Measurements from ENCODE around the gene NLRP7. TPM values are rescaled to one million over a fixed set of nuclear protein-coding genes. Genes with fewer than 3 reads are reported as not detected.
"Not testable (repeated sequence)": the region's sequence is repeated elsewhere in the genome, so short reads cannot be mapped to it uniquely, and the experiment has no call there.

The NLRP7 gene
- total and polyA plus RNA-seq, 2 of the 4 experiments (the other 2 are of a cell fraction), result not detected

- H2BK5ac ChIP-seq (ENCODE audit: low read depth, low read length, poor library complexity, severe bottlenecking); H2AFZ ChIP-seq (replicated peaks; ENCODE audit: low read length, poor library complexity); CTCF ChIA-PET; intact Hi-C loops (cut with micrococcal nuclease); H2AK5ac ChIP-seq (ENCODE audit: low read depth, low read length); H2AK9ac ChIP-seq (replicated peaks; ENCODE audit: low read depth, low read length, poor library complexity); POLR2A ChIA-PET (ENCODE audit: unreplicated experiment); ATAC-seq (ENCODE audit: low read depth); H3K4me1 ChIP-seq (ENCODE audit: control insufficient read depth, insufficient read depth, low read length); H3K27ac ChIP-seq (ENCODE audit: insufficient read depth, low read length); H3K4me3 ChIP-seq (ENCODE audit: insufficient read depth, low read depth, low read length); H4K5ac ChIP-seq (ENCODE audit: low read depth, low read length); H4K91ac ChIP-seq (ENCODE audit: insufficient read depth, low read depth, low read length); H3K4me2 ChIP-seq (ENCODE audit: low read depth, low read length); H2BK120ac ChIP-seq (ENCODE audit: low read depth, low read length); DNase-seq; H3K23ac ChIP-seq (ENCODE audit: low read depth, low read length); H3K9me1 ChIP-seq (ENCODE audit: insufficient read depth, low read length); H2BK20ac ChIP-seq (ENCODE audit: low read depth, low read length); H3K14ac ChIP-seq (replicated peaks; ENCODE audit: low read depth, low read length); H3K9ac ChIP-seq (ENCODE audit: low read depth, low read length); H3K4ac ChIP-seq (ENCODE audit: low read depth, low read length); in situ Hi-C loops (cut with MboI; ENCODE audit: low sequenced_read_pairs); H4K20me1 ChIP-seq (ENCODE audit: insufficient read depth, low read length); H2BK15ac ChIP-seq (ENCODE audit: low read depth, low read length); H4K8ac ChIP-seq (ENCODE audit: low read depth in 2 of 2, low read length in 2 of 2); H3K56ac ChIP-seq (ENCODE audit: extremely low read depth, insufficient read depth, low read length); H3K18ac ChIP-seq (ENCODE audit: low read depth, low read length); BruUV-seq (replicated peaks); dilution Hi-C loops (cut with HindIII; ENCODE audit: low sequenced_read_pairs, unreplicated experiment); H3K36me3 ChIP-seq (ENCODE audit: control insufficient read depth, insufficient read depth, low read length); H3K27me3 ChIP-seq (ENCODE audit: control insufficient read depth, insufficient read depth, low read length); H3K79me1 ChIP-seq (ENCODE audit: low read depth in 1 of 2, low read length in 2 of 2): not testable (repeated sequence)
- WGBS, 2 experiments (ENCODE audit: extremely low coverage in 2 of 2, insufficient read length in 1 of 2), result 56% methylated on average over 5 of the region's 11 CpGs; no CpG with 5 or more reads in 1 of the 2 experiments
- H3K9me3 ChIP-seq (ENCODE audit: control insufficient read depth, insufficient read depth, low read length), result peaks cover 24% of the 10 kb centered on the region
Measured at GRCh38 chr19:54989531-54989930, 42.2 kb upstream of the NLRP7 start.

DNA sequence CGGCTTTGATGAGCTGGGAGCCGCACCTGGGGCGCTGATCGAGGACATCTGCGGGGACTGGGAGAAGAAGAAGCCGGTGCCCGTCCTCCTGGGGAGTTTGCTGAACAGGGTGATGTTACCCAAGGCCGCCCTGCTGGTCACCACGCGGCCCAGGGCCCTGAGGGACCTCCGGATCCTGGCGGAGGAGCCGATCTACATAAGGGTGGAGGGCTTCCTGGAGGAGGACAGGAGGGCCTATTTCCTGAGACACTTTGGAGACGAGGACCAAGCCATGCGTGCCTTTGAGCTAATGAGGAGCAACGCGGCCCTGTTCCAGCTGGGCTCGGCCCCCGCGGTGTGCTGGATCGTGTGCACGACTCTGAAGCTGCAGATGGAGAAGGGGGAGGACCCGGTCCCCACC, 35.2 kb upstream of the NLRP7 start:
- H2BK120ac ChIP-seq (ENCODE audit: low read depth, low read length); H3K14ac ChIP-seq (replicated peaks; ENCODE audit: low read depth, low read length); H3K18ac ChIP-seq (ENCODE audit: low read depth, low read length); H3K4me2 ChIP-seq (ENCODE audit: low read depth, low read length); dilution Hi-C loops (cut with HindIII; ENCODE audit: low sequenced_read_pairs, unreplicated experiment); H3K9me1 ChIP-seq (ENCODE audit: insufficient read depth, low read length); H3K23ac ChIP-seq (ENCODE audit: low read depth, low read length); H4K8ac ChIP-seq (ENCODE audit: low read depth in 2 of 2, low read length in 2 of 2); H3K9ac ChIP-seq (ENCODE audit: low read depth, low read length); H3K27ac ChIP-seq (ENCODE audit: insufficient read depth, low read length); H4K20me1 ChIP-seq (ENCODE audit: insufficient read depth, low read length); intact Hi-C loops (cut with micrococcal nuclease); H3K36me3 ChIP-seq (ENCODE audit: control insufficient read depth, insufficient read depth, low read length); H2BK5ac ChIP-seq (ENCODE audit: low read depth, low read length, poor library complexity, severe bottlenecking); H3K4ac ChIP-seq (ENCODE audit: low read depth, low read length); H2BK20ac ChIP-seq (ENCODE audit: low read depth, low read length); H4K91ac ChIP-seq (ENCODE audit: insufficient read depth, low read depth, low read length); H3K56ac ChIP-seq (ENCODE audit: extremely low read depth, insufficient read depth, low read length); H2BK15ac ChIP-seq (ENCODE audit: low read depth, low read length); H3K79me1 ChIP-seq (ENCODE audit: low read depth in 1 of 2, low read length in 2 of 2); POLR2A ChIA-PET (ENCODE audit: unreplicated experiment); H3K27me3 ChIP-seq (ENCODE audit: control insufficient read depth, insufficient read depth, low read length); in situ Hi-C loops (cut with MboI; ENCODE audit: low sequenced_read_pairs); H3K4me3 ChIP-seq (ENCODE audit: insufficient read depth, low read depth, low read length); DNase-seq; H2AK9ac ChIP-seq (replicated peaks; ENCODE audit: low read depth, low read length, poor library complexity); ATAC-seq (ENCODE audit: low read depth); H3K4me1 ChIP-seq (ENCODE audit: control insufficient read depth, insufficient read depth, low read length); H4K5ac ChIP-seq (ENCODE audit: low read depth, low read length); H2AK5ac ChIP-seq (ENCODE audit: low read depth, low read length); CTCF ChIA-PET; H2AFZ ChIP-seq (replicated peaks; ENCODE audit: low read length, poor library complexity); BruUV-seq (replicated peaks): not testable (repeated sequence)
- WGBS, 2 experiments (ENCODE audit: extremely low coverage in 2 of 2, insufficient read length in 1 of 2), result no CpG with 5 or more reads among the region's 23 CpGs
- peaks cover 34% of the 10 kb centered on the region for H3K9me3 ChIP-seq (ENCODE audit: control insufficient read depth, insufficient read depth, low read length)

Data from IMR-90 (cell line).